ENCODE measurements around the gene LIMK1.

DNA sequence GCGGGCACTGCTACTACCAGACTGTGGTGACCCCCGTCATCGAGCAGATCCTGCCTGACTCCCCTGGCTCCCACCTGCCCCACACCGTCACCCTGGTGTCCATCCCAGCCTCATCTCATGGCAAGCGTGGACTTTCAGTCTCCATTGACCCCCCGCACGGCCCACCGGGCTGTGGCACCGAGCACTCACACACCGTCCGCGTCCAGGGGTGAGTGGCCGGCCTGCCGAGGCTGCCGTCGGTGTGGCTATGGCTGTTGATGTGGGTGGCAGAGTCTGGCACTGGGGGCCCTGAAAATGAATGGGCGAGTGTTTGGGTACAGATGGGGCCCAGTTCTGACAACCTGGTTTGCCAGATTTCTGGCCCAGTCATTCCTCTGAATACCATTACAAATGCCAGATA lies 15.4 kb downstream of the LIMK1 start:
- TF ChIP-seq, protein P1, sequence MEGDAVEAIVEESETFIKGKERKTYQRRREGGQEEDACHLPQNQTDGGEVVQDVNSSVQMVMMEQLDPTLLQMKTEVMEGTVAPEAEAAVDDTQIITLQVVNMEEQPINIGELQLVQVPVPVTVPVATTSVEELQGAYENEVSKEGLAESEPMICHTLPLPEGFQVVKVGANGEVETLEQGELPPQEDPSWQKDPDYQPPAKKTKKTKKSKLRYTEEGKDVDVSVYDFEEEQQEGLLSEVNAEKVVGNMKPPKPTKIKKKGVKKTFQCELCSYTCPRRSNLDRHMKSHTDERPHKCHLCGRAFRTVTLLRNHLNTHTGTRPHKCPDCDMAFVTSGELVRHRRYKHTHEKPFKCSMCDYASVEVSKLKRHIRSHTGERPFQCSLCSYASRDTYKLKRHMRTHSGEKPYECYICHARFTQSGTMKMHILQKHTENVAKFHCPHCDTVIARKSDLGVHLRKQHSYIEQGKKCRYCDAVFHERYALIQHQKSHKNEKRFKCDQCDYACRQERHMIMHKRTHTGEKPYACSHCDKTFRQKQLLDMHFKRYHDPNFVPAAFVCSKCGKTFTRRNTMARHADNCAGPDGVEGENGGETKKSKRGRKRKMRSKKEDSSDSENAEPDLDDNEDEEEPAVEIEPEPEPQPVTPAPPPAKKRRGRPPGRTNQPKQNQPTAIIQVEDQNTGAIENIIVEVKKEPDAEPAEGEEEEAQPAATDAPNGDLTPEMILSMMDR (IDR thresholded peaks at IDR 0.05; ENCODE audit: low read depth, low read length): no peak
- no peak for TF ChIP-seq EZH2phosphoT487 (IDR thresholded peaks at IDR 0.05; ENCODE audit: low read depth)
